CD14-positive monocyte (primary cell): ENCODE measurements around the gene SOCS3. TPM values are rescaled to one million over a fixed set of nuclear protein-coding genes. Genes with fewer than 3 reads are reported as not detected.

ENCODE experiments used
- DNase-seq, 3 donors: peaks; one replicate each; pipeline ENCODE4 v3.0.0-alpha.2; 2011 to 2022
- H2AFZ ChIP-seq: 2 replicates; pipeline ENCODE4 v1.6.0; 2012; ENCODE audit warnings: mild to moderate bottlenecking, low read depth, low read length, inconsistent platforms; ENCODE audit not compliant: insufficient read depth, poor library complexity, severe bottlenecking
- H3K27ac ChIP-seq, 2 donors: 1 replicate in 1 of 2; 2 replicates in 1 of 2; pipeline ENCODE4 v1.5.1; 2012 to 2013; ENCODE audit warnings: low read length in 2 of 2, control low read depth in 1 of 2, inconsistent platforms in 1 of 2, low read depth in 1 of 2, mild to moderate bottlenecking in 1 of 2
- H3K27me3 ChIP-seq, 2 donors: one replicate each; pipeline versions ENCODE4 v1.6.0 to v1.6.1; 2011 to 2013; ENCODE audit warnings: low read length in 2 of 2; ENCODE audit not compliant: control insufficient read depth in 2 of 2, insufficient read depth in 2 of 2
- H3K36me3 ChIP-seq, 2 donors: replicated peaks in 1 of 2; 1 replicate in 1 of 2; 2 replicates in 1 of 2; pipeline versions ENCODE4 v1.5.1 to v1.6.1; 2012 to 2013; ENCODE audit warnings: low read length in 2 of 2, control low read depth in 1 of 2, inconsistent platforms in 1 of 2, mild to moderate bottlenecking in 1 of 2; ENCODE audit not compliant: insufficient read depth in 2 of 2, control insufficient read depth in 1 of 2
- H3K4me1 ChIP-seq, 2 donors: 1 replicate in 1 of 2; 2 replicates in 1 of 2; pipeline versions ENCODE4 v1.5.1 to v1.6.1; 2012 to 2013; ENCODE audit warnings: low read length in 2 of 2, control low read depth in 1 of 2, inconsistent platforms in 1 of 2, mild to moderate bottlenecking in 1 of 2, moderate library complexity in 1 of 2; ENCODE audit not compliant: insufficient read depth in 2 of 2, control insufficient read depth in 1 of 2
- H3K4me2 ChIP-seq: replicated peaks from 2 replicates; pipeline ENCODE3; 2012; ENCODE audit warnings: low read length, moderate library complexity, mild to moderate bottlenecking; ENCODE audit not compliant: poor library complexity, severe bottlenecking; ENCODE audit errors: extremely low read depth
- H3K4me3 ChIP-seq, 3 experiments: fragments of 200-600 bp in 1 of 3; sonication (generic) in 1 of 3; replicated peaks in 1 of 3; 1 replicate in 2 of 3; 2 replicates in 1 of 3; pipeline ENCODE4 v1.5.1; 2011 to 2013; ENCODE audit warnings: low read length in 3 of 3, mild to moderate bottlenecking in 3 of 3, control low read depth in 2 of 3, low read depth in 2 of 3, inconsistent platforms in 1 of 3, moderate library complexity in 1 of 3
- H3K79me2 ChIP-seq: 2 replicates; pipeline ENCODE4 v1.6.0; 2012; ENCODE audit warnings: mild to moderate bottlenecking, control low read depth, inconsistent platforms, low read length, moderate library complexity; ENCODE audit not compliant: insufficient read depth
- H3K9ac ChIP-seq: 2 replicates; pipeline ENCODE4 v1.6.0; 2017; ENCODE audit warnings: low read length, mild to moderate bottlenecking; ENCODE audit not compliant: insufficient read depth, poor library complexity, severe bottlenecking
- H3K9me3 ChIP-seq, 2 donors: replicated peaks in 1 of 2; 1 replicate in 1 of 2; 2 replicates in 1 of 2; pipeline versions ENCODE4 v1.5.1 to v1.6.1; 2012 to 2013; ENCODE audit warnings: low read length in 2 of 2, control low read depth in 1 of 2; ENCODE audit not compliant: control insufficient read depth in 1 of 2, insufficient read depth in 1 of 2
- H4K20me1 ChIP-seq: 2 replicates; pipeline ENCODE4 v1.6.0; 2012; ENCODE audit warnings: mild to moderate bottlenecking, low read length, control low read depth, moderate library complexity; ENCODE audit not compliant: insufficient read depth
- H3K27ac Mint-ChIP-seq, 7 donors: one replicate each; pipeline ENCODE4 v1.8.0; 2020; ENCODE audit warnings: mild to moderate bottlenecking in 7 of 7, mixed read lengths in 7 of 7, moderate library complexity in 6 of 7, inconsistent platforms in 2 of 7
- H3K27me3 Mint-ChIP-seq, 3 donors: one replicate each; pipeline ENCODE4 v1.8.0; 2021 to 2022; ENCODE audit warnings: low read depth in 3 of 3, mild to moderate bottlenecking in 3 of 3, mixed read lengths in 3 of 3, moderate library complexity in 3 of 3, inconsistent platforms in 1 of 3
- H3K36me3 Mint-ChIP-seq, 2 donors: one replicate each; pipeline ENCODE4 v1.8.0; 2020; ENCODE audit warnings: mixed read lengths in 2 of 2, inconsistent platforms in 1 of 2, mild to moderate bottlenecking in 1 of 2
- H3K4me1 Mint-ChIP-seq: one replicate; pipeline ENCODE4 v1.8.0; 2020; ENCODE audit warnings: mild to moderate bottlenecking, mixed read lengths
- H3K4me3 Mint-ChIP-seq, 2 donors: one replicate each; pipeline ENCODE4 v1.8.0; 2020; ENCODE audit warnings: mild to moderate bottlenecking in 2 of 2, mixed read lengths in 2 of 2, moderate library complexity in 1 of 2
- H3K9me3 Mint-ChIP-seq, 7 donors: one replicate each; pipeline ENCODE4 v1.8.0; 2020 to 2022; ENCODE audit warnings: mixed read lengths in 7 of 7, mild to moderate bottlenecking in 6 of 7, moderate library complexity in 6 of 7, inconsistent platforms in 2 of 7
- WGBS: methylation state at CpG from one replicate; pipeline ENCODE4 v1.1.5; 2013; ENCODE audit warnings: missing lambda C conversion rate; ENCODE audit not compliant: insufficient coverage; 5-methylcytosine and 5-hydroxymethylcytosine counted together
- intact Hi-C, 2 donors: fragments of 100-400 bp; cut with micrococcal nuclease; formaldehyde crosslinking; loops; one replicate each; pipeline versions ENCODE4 v1.15.0 to v1.15.1; 2023
- polyA plus RNA-seq, 3 donors: library from polyadenylated mRNA; depleted of rRNA in 1 of 3; unstranded in 2 of 3; stranded (reverse) in 1 of 3; fragments of 300-500 nt in 2 of 3; fragments of >200 nt in 1 of 3; fragmentation: Illumina TruSeq in 2 of 3; gene quantifications; 1 replicate in 2 of 3; 2 replicates in 1 of 3; pipeline ENCODE4 v1.2.3, GENCODE V29; 2012 to 2021
- TF ChIP-seq, protein P1 (sequence below): fragments of 200-600 bp; IDR thresholded peaks from one replicate; pipeline ENCODE4 v1.8.0; 2022; ENCODE audit warnings: antibody characterized with exemption, mild to moderate bottlenecking

The SOCS3 gene
- polyA plus RNA-seq, 3 donors, result 123 to 441 (median 144) TPM

DNA sequence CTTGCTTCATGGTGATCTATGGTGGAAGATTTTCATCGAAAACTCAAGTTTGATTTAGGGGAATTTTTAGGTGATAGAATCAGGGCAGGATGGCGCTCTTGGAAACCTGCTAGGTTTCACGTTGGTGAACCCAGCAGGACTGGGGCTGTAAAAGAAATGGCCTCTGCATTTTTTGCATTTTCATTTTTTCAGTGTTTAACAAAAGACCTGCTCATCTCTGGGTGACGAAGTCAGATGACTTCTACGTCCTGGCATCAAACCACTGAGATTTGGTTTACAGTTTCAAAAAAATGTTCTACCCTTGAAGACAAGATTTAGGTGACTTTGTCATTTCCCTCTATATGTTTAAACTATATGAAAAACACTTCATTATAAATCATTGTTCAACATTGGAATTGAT is 20.5 kb upstream of the SOCS3 start:
- TF ChIP-seq, protein P1, sequence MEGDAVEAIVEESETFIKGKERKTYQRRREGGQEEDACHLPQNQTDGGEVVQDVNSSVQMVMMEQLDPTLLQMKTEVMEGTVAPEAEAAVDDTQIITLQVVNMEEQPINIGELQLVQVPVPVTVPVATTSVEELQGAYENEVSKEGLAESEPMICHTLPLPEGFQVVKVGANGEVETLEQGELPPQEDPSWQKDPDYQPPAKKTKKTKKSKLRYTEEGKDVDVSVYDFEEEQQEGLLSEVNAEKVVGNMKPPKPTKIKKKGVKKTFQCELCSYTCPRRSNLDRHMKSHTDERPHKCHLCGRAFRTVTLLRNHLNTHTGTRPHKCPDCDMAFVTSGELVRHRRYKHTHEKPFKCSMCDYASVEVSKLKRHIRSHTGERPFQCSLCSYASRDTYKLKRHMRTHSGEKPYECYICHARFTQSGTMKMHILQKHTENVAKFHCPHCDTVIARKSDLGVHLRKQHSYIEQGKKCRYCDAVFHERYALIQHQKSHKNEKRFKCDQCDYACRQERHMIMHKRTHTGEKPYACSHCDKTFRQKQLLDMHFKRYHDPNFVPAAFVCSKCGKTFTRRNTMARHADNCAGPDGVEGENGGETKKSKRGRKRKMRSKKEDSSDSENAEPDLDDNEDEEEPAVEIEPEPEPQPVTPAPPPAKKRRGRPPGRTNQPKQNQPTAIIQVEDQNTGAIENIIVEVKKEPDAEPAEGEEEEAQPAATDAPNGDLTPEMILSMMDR, result no peak
- Mint-ChIP-seq H3K4me3 (peak overlapping the region in 1 of 2 donors; percentile 97), H3K4me1 (peaks cover 85% of the 10 kb centered on the region), H3K9me3 (no peaks in the 10 kb centered on the region), H3K27ac (peak overlapping the region; percentile 96 to 100 (median 99)), H3K36me3 (peaks cover 42 to 47% of the 10 kb centered on the region in 2 donors), H3K27me3 (peaks cover 0 to 2% (median 1%) of the 10 kb centered on the region in 3 donors)
- Histone ChIP-seq H3K9me3 (no peaks in the 10 kb centered on the region), H3K27me3 (no peaks in the 10 kb centered on the region), H2AFZ (no peak overlapping the region), H3K79me2 (peaks cover 67% of the 10 kb centered on the region), H3K9ac (no peak overlapping the region), H3K4me1 (peaks cover 94 to 97% of the 10 kb centered on the region in 2 donors), H4K20me1 (no peaks in the 10 kb centered on the region), H3K4me2 (peak overlapping the region; percentile 72), H3K4me3 (peak overlapping the region in 1 of 3 experiments; percentile 89), H3K36me3 (peaks cover 0 to 9% of the 10 kb centered on the region in 2 donors), H3K27ac (peak overlapping the region; percentile 83 to 97)
- 83% methylated on average over 2 of the region's 5 CpGs for WGBS
- intact Hi-C loops, result no loop called here
- no peak for DNase-seq

DNA sequence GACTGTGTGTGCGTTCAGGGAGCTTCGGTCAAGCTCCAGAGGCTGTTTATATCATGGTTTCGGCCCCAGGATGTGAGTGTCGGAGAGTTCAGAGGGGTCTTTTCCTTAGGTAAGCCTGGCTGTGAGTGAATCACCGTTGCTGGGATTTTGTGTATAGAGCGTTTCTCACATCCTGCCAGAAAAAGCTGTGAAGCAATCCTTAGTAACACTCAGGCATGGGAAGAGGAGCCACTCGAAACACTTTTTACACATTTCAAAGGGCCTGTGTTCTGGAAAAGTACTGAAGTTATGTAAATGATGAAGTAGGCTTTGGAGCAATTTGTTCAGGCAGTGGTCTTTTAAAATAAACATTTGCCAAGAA is 19.2 kb upstream of the SOCS3 start:
- WGBS, result 7% methylated on average over 5 of the region's 7 CpGs
- peaks cover 86% of the 10 kb centered on the region for H3K4me1 Mint-ChIP-seq

More for the DNA sequence above, 19.2 kb upstream of the SOCS3 start:
- Histone ChIP-seq H3K4me3 (peak overlapping the region; percentile 86 to 89 (median 86)), H4K20me1 (no peaks in the 10 kb centered on the region), H3K9me3 (no peaks in the 10 kb centered on the region), H2AFZ (peak overlapping the region; percentile 77), H3K27me3 (no peaks in the 10 kb centered on the region), H3K4me2 (peak overlapping the region; percentile 98), H3K4me1 (peaks cover 93 to 96% of the 10 kb centered on the region in 2 donors), H3K27ac (peak overlapping the region; percentile 94 to 97), H3K36me3 (peaks cover 0 to 9% of the 10 kb centered on the region in 2 donors), H3K9ac (peak overlapping the region; percentile 98), H3K79me2 (peaks cover 57% of the 10 kb centered on the region)
- peak; percentile 74 to 88 (median 81) for DNase-seq
- H3K9me3 Mint-ChIP-seq, result no peaks in the 10 kb centered on the region
- peak overlapping the region; percentile 97 to 98 for H3K4me3 Mint-ChIP-seq
- TF ChIP-seq, protein P1, result no peak
- peak overlapping the region; percentile 96 to 100 (median 98) for H3K27ac Mint-ChIP-seq
- peaks cover 0 to 2% (median 1%) of the 10 kb centered on the region in 3 donors for H3K27me3 Mint-ChIP-seq
- H3K36me3 Mint-ChIP-seq, result peaks cover 38 to 40% of the 10 kb centered on the region in 2 donors
- intact Hi-C loops, result no loop called here
